ENCODE measurements around the gene AP4E1.

The AP4E1 gene

DNA sequence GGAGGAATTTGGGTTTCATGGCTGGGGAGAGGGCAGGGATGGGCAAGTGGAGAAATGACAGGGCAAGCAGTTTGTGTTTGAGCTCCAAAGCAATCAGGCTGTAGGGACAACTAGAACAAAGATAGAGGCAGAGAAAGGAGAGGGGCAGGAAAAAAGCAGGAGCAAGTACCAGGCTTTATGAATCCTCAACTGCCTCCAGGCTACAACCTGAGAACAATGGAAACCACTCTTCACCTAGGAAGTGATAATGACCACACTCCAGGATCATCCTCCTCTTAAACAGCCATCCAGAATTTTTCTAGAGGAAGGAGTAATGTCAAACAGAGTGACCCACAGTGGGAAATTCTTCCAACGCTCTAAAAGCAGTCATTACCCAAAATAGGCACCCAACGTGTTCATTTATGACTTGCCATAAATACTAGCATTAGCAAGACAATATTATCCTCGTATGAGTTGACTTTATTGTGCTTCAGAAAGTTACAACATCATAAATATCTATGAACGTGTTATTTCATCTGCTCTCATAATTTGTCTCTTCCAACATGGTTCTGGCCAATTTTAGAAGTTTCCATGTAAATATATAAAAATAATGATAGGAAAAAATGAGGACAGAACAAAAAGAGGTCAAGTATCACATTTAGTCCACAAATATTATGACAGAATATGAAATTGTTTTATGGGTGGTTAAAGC lies 135.7 kb downstream of the AP4E1 start:
- intact Hi-C loops (cut with DNase I; ENCODE audit: low total_unique reads), result no loop called here
- no peak for DNase-seq
- no peaks in the 10 kb centered on the region for H3K27me3 ChIP-seq
- no peak for TF ChIP-seq CTCF (IDR thresholded peaks at IDR 0.05)
- H3K4me3 ChIP-seq, result no peak overlapping the region
- peaks cover 0 to 23% (median 9%) of the 10 kb centered on the region in 4 donors for H3K4me1 ChIP-seq
- peak overlapping the region in 1 of 2 donors; percentile 33 for H3K27ac ChIP-seq
- H3K9me3 ChIP-seq, result no peaks in the 10 kb centered on the region
- no peaks in the 10 kb centered on the region for H3K36me3 ChIP-seq

- H3K36me3 ChIP-seq, result no peaks in the 10 kb centered on the region
- no peaks in the 10 kb centered on the region for H3K9me3 ChIP-seq
- no peaks in the 10 kb centered on the region for H3K27me3 ChIP-seq
- TF ChIP-seq CTCF (IDR thresholded peaks at IDR 0.05), result no peak
- peak overlapping the region in 1 of 2 donors; percentile 47 for H3K27ac ChIP-seq
- H3K4me1 ChIP-seq, result peaks cover 0 to 23% (median 9%) of the 10 kb centered on the region in 4 donors
- no peak overlapping the region for H3K4me3 ChIP-seq
- no peak for DNase-seq
- intact Hi-C loops (cut with DNase I; ENCODE audit: low total_unique reads), result no loop called here
Measured at GRCh38 chr15:51046016-51046415, 137.5 kb downstream of the AP4E1 start.

DNA sequence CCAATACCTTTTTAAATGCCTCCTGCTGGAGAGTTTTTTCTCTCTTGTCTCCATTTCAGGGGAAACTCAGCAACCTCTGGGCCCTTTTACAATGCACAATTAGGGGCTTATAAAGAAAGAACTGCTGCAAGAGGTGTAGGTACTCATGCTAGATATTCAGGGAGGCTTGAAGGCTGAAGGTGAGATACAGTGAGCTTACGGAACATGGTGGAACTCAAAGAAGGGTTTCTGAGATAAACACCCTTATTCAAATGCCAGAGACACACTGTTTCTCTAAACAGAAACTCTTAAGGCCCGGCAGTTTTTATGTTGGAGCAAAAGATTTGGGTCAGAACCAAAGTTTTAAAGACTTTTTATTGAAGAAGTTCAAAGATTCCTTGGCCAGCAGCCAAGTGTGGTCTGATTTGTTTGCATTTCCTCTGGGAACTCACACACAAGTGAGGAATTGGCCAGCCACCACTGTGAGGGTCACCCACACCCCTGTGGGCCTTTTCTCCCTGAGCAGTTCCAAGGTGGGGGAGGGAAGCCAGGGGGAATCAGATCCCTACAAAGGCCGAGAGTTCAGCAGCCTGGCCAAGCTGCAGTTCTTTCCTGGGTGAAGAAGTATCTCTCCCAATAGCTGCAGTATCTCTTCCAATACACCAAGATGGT lies 138.4 kb downstream of the AP4E1 start:
- TF ChIP-seq CTCF (IDR thresholded peaks at IDR 0.05), result no peak
- Histone ChIP-seq H3K9me3 (no peaks in the 10 kb centered on the region), H3K4me3 (no peak overlapping the region), H3K4me1 (peaks cover 0 to 30% (median 16%) of the 10 kb centered on the region in 4 donors), H3K36me3 (no peaks in the 10 kb centered on the region), H3K27me3 (no peaks in the 10 kb centered on the region), H3K27ac (peak overlapping the region; percentile 47 to 57)
- DNase-seq, result no peak
- intact Hi-C loops (cut with DNase I; ENCODE audit: low total_unique reads), result no loop called here

GRCh38 chr15:51048308-51048707 lies 139.8 kb downstream of the AP4E1 start:
- Histone ChIP-seq H3K9me3 (no peaks in the 10 kb centered on the region), H3K36me3 (peaks cover 0 to 3% (median 0%) of the 10 kb centered on the region in 3 donors), H3K27ac (no peak overlapping the region), H3K4me3 (no peak overlapping the region), H3K27me3 (no peaks in the 10 kb centered on the region), H3K4me1 (peaks cover 0 to 42% (median 22%) of the 10 kb centered on the region in 4 donors)
- no peak for DNase-seq
- TF ChIP-seq CTCF (IDR thresholded peaks at IDR 0.05), result no peak
- intact Hi-C loops (cut with DNase I; ENCODE audit: low total_unique reads), result no loop called here

GRCh38 chr15:51049081-51049480 lies 140.6 kb downstream of the AP4E1 start:
- DNase-seq, result no peak
- no peak for TF ChIP-seq CTCF (IDR thresholded peaks at IDR 0.05)
- no peak overlapping the region for H3K27ac ChIP-seq
- intact Hi-C loops (cut with DNase I; ENCODE audit: low total_unique reads), result no loop called here
- no peak overlapping the region for H3K4me3 ChIP-seq
- H3K9me3 ChIP-seq, result no peaks in the 10 kb centered on the region
- peaks cover 0 to 45% (median 22%) of the 10 kb centered on the region in 4 donors for H3K4me1 ChIP-seq
- no peaks in the 10 kb centered on the region for H3K27me3 ChIP-seq
- H3K36me3 ChIP-seq, result peaks cover 0 to 4% (median 0%) of the 10 kb centered on the region in 3 donors

Data from tibial artery (tissue), 4 donors.